GM12875 (cell line): ENCODE measurements around the gene OPTC.
A peak's percentile ranks its signal among the peaks of the same experiment; 100 is the strongest.
"Not testable (repeated sequence)": the region's sequence is repeated elsewhere in the genome, so short reads cannot be mapped to it uniquely, and the experiment has no call there.

ENCODE experiments used
- H3K4me3 ChIP-seq: one replicate; pipeline ENCODE4 v1.5.1; 2011; ENCODE audit warnings: low read depth, low read length, control low read depth
- TF ChIP-seq, protein P1 (sequence below): IDR thresholded peaks from 2 replicates; pipeline ENCODE4 v1.5.1; 2011; ENCODE audit warnings: low read depth, mild to moderate bottlenecking, control low read depth, inconsistent platforms, low read length, moderate library complexity, borderline replicate concordance; ENCODE audit not compliant: insufficient read depth

OPTC gene, protein sequence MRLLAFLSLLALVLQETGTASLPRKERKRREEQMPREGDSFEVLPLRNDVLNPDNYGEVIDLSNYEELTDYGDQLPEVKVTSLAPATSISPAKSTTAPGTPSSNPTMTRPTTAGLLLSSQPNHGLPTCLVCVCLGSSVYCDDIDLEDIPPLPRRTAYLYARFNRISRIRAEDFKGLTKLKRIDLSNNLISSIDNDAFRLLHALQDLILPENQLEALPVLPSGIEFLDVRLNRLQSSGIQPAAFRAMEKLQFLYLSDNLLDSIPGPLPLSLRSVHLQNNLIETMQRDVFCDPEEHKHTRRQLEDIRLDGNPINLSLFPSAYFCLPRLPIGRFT

GRCh38 chr1:203493901-203494300 is at the start of gene OPTC:
Gene OPTC (plus strand): TSS chr1:203494153. CDS start chr1:203496006, 1,853 bp downstream.
- H3K4me3 ChIP-seq = no peak within 1 kb of the TSS
- TF ChIP-seq, protein P1, sequence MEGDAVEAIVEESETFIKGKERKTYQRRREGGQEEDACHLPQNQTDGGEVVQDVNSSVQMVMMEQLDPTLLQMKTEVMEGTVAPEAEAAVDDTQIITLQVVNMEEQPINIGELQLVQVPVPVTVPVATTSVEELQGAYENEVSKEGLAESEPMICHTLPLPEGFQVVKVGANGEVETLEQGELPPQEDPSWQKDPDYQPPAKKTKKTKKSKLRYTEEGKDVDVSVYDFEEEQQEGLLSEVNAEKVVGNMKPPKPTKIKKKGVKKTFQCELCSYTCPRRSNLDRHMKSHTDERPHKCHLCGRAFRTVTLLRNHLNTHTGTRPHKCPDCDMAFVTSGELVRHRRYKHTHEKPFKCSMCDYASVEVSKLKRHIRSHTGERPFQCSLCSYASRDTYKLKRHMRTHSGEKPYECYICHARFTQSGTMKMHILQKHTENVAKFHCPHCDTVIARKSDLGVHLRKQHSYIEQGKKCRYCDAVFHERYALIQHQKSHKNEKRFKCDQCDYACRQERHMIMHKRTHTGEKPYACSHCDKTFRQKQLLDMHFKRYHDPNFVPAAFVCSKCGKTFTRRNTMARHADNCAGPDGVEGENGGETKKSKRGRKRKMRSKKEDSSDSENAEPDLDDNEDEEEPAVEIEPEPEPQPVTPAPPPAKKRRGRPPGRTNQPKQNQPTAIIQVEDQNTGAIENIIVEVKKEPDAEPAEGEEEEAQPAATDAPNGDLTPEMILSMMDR = no peak

GRCh38 chr1:203444171-203444576 is 49.8 kb upstream of the OPTC start:
- TF ChIP-seq, protein P1 = peak; percentile 21; the same call in 1 of the 2 replicates
- no peak overlapping the region for H3K4me3 ChIP-seq

GRCh38 chr1:203447151-203447550 is 46.8 kb upstream of the OPTC start:
- no peak overlapping the region for H3K4me3 ChIP-seq
- TF ChIP-seq, protein P1 = no peak

- H3K4me3 ChIP-seq = not testable (repeated sequence)
Observed at GRCh38 chr1:203447598-203447997, 46.4 kb upstream of the OPTC start.

GRCh38 chr1:203448521-203449061 is 45.4 kb upstream of the OPTC start:
- H3K4me3 ChIP-seq = no peak overlapping the region
- TF ChIP-seq, protein P1 = no peak

DNA sequence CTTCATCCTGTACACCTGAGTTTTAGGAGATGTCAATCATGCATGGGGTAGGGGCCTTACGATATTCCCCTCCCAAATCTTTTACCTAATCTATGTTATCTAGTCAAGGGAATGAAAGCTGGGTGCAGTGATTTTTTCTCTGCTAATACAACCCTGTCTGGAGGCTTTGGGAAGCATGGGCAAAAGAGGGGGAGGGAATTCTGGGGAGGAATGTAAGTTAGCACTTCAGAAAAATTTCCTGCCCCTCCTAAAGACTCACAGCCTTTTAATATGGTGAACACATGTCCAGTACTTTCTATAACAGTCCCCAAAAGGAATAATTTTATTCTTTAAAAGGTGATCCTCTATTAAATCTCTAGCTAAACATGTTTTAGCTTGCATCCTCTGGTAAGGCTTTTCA is 44.0 kb upstream of the OPTC start:
- TF ChIP-seq, protein P1 = no peak
- H3K4me3 ChIP-seq = no peak overlapping the region

GRCh38 chr1:203450479-203451149 is 43.3 kb upstream of the OPTC start:
- no peak overlapping the region for H3K4me3 ChIP-seq

More at GRCh38 chr1:203450479-203451149, 43.3 kb upstream of the OPTC start:
- TF ChIP-seq, protein P1 = no peak
